Activated T-cell treated with anti-CD3 and anti-CD28 coated beads, Interleukin-2, amount 50 U/mL, for 24 hours (primary cell): ENCODE data around the gene DAB1.

ENCODE experiments used
- DNase-seq: peaks from one replicate; pipeline ENCODE4 v3.0.0-alpha.2; 2020
- H3K27ac Mint-ChIP-seq: 2 replicates; pipeline ENCODE4 v1.8.0; 2020; ENCODE audit warnings: mild to moderate bottlenecking, mixed read lengths
- H3K27me3 Mint-ChIP-seq: 2 replicates; pipeline ENCODE4 v1.8.0; 2020; ENCODE audit warnings: mixed read lengths
- H3K36me3 Mint-ChIP-seq: 2 replicates; pipeline ENCODE4 v1.8.0; 2020; ENCODE audit warnings: low read depth, mixed read lengths
- H3K4me1 Mint-ChIP-seq: 2 replicates; pipeline ENCODE4 v1.8.0; 2020; ENCODE audit warnings: low read depth, mixed read lengths
- H3K4me3 Mint-ChIP-seq: 2 replicates; pipeline ENCODE4 v1.8.0; 2020; ENCODE audit warnings: mild to moderate bottlenecking, moderate library complexity, mixed read lengths
- H3K9me3 Mint-ChIP-seq: 2 replicates; pipeline ENCODE4 v1.8.0; 2020; ENCODE audit warnings: mixed read lengths

The DAB1 gene

GRCh38 chr1:57304591-57304990 is 119.3 kb downstream of the DAB1 start:
- Mint-ChIP-seq H3K9me3 (peaks cover 9% of the 10 kb centered on the region), H3K27me3 (peaks cover 5% of the 10 kb centered on the region), H3K27ac (no peak overlapping the region), H3K36me3 (no peaks in the 10 kb centered on the region), H3K4me1 (peaks cover 12% of the 10 kb centered on the region), H3K4me3 (no peak overlapping the region)
- DNase-seq, result no peak

- H3K36me3 Mint-ChIP-seq, result no peaks in the 10 kb centered on the region
- DNase-seq, result no peak
These were observed 120.9 kb downstream of the DAB1 start for GRCh38 chr1:57302812-57303596.

DNA sequence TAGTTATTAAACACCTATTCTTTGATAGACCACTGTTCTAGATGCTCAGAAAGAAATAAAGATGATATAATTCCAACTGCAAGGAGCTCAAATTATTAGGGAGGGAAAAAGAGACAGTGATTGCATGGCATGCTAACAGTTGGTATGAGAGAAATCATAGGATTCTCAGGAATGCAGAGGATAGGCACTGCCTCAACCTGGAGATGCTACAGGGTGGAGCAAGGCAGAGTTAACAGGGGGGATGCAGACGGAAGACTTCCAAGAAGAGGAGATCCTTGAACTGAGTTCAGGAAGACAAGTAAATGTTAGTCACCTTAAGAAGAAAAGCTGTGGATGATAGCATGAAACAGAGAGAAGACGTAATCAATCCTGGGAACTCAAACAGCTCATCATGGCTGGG is 123.7 kb downstream of the DAB1 start:
- DNase-seq, result no peak
- peaks cover 5% of the 10 kb centered on the region for H3K27me3 Mint-ChIP-seq
- no peaks in the 10 kb centered on the region for H3K9me3 Mint-ChIP-seq
- H3K27ac Mint-ChIP-seq, result no peak overlapping the region
- no peak overlapping the region for H3K4me3 Mint-ChIP-seq
- no peaks in the 10 kb centered on the region for H3K36me3 Mint-ChIP-seq
- no peaks in the 10 kb centered on the region for H3K4me1 Mint-ChIP-seq

More at GRCh38 chr1:57302812-57303596, 120.9 kb downstream of the DAB1 start:
- H3K27ac Mint-ChIP-seq, result no peak overlapping the region
- peaks cover 5% of the 10 kb centered on the region for H3K27me3 Mint-ChIP-seq
- H3K9me3 Mint-ChIP-seq, result peaks cover 9% of the 10 kb centered on the region
- H3K4me1 Mint-ChIP-seq, result peaks cover 12% of the 10 kb centered on the region
- H3K4me3 Mint-ChIP-seq, result no peak overlapping the region

DNA sequence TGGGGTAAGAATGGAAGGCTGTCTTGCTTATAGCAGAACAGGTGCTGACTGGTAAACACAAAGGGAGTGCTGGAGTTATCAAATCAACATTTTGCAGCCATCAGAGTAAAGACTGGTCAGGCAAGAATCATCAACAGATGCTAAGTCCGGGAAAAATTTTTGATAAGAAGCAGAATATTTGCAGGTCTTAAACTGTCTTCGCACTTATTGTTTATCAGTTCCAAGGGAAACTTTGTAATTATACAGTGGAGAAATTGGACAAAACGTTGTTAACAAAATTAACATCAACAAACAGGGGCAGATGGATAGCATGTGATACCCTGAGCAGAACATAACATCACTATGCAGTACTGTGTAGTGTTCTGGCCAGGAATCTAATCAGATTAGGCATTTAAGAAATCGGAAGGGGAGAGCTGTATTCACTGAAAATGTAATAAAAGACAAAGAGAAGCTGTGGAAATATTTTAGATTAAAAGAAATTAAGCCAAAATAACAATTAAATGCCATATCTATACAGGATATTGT is 127.1 kb downstream of the DAB1 start:
- Mint-ChIP-seq H3K4me1 (no peaks in the 10 kb centered on the region), H3K27ac (no peak overlapping the region), H3K36me3 (no peaks in the 10 kb centered on the region), H3K27me3 (no peaks in the 10 kb centered on the region), H3K9me3 (no peaks in the 10 kb centered on the region), H3K4me3 (no peak overlapping the region)
- DNase-seq, result no peak

DNA sequence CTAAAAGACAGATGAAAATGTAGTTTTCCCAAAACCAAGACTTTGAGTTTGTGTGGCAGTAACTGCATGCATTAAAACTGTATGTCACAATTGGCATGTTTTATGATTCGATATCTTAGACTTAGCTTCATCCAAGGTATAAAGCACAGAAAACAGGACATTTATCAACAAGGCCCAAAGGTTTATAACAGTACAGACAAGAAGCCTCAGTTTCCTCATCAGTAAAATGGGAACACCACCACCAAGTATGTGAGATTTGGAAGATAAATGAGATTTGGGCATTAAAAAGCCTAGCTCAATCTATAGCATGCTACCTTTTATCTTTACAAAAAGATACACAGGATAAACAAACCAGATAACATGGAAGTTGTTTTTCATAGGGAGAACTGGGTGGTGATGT is 128.5 kb downstream of the DAB1 start:
- H3K9me3 Mint-ChIP-seq, result no peaks in the 10 kb centered on the region
- no peak overlapping the region for H3K27ac Mint-ChIP-seq
- peaks cover 1% of the 10 kb centered on the region for H3K27me3 Mint-ChIP-seq
- H3K4me1 Mint-ChIP-seq, result no peaks in the 10 kb centered on the region
- H3K4me3 Mint-ChIP-seq, result no peak overlapping the region
- H3K36me3 Mint-ChIP-seq, result no peaks in the 10 kb centered on the region
- DNase-seq, result no peak

- peaks cover 2% of the 10 kb centered on the region for H3K27me3 Mint-ChIP-seq
- no peak overlapping the region for H3K4me3 Mint-ChIP-seq
- no peaks in the 10 kb centered on the region for H3K9me3 Mint-ChIP-seq
- no peaks in the 10 kb centered on the region for H3K36me3 Mint-ChIP-seq
- H3K4me1 Mint-ChIP-seq, result no peaks in the 10 kb centered on the region
- no peak overlapping the region for H3K27ac Mint-ChIP-seq
- DNase-seq, result no peak
These were observed 129.7 kb downstream of the DAB1 start for GRCh38 chr1:57294177-57294576.

DNA sequence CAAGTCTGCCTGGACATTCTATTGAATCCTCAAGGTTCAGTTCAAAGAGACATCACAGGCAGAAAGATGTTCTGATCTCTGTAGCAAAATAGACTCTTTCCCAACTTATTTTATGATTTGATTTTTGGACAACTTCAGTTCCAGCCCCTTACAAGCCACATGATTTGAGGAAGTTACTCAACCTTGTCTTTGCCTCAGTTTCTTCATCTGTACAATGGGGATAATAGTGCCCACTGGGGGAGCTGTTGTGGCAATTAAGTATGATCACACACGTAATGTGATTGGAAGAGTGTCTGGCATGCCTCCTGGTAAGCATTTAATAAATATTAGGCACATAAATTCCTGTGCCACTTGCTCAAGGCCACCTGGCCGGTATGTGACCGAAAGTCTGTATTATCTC is 130.6 kb downstream of the DAB1 start:
- no peaks in the 10 kb centered on the region for H3K36me3 Mint-ChIP-seq
- peaks cover 6% of the 10 kb centered on the region for H3K27me3 Mint-ChIP-seq
- no peaks in the 10 kb centered on the region for H3K9me3 Mint-ChIP-seq
- no peak for DNase-seq
- H3K4me1 Mint-ChIP-seq, result no peaks in the 10 kb centered on the region
- H3K4me3 Mint-ChIP-seq, result no peak overlapping the region
- H3K27ac Mint-ChIP-seq, result no peak overlapping the region

DNA sequence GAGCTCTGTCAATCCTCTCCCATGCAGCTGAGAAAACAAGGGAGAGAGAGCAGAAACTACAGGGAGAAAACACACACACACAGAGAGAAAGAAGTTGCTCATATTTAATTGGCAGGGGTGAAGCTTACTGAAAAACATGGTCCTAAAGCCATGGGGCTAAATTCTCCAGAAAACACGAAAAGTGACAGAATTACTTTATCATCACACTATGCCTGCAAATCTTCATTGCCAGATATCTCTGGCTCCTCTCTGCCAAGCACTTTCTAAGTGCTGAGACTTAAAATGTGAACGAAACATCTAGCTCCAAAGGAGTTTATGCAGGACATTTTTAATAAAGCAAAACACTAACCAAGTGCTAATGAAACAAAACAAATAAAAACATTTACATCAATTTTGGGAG is 134.1 kb downstream of the DAB1 start:
- Mint-ChIP-seq H3K4me3 (no peak overlapping the region), H3K9me3 (no peaks in the 10 kb centered on the region), H3K4me1 (no peaks in the 10 kb centered on the region), H3K36me3 (no peaks in the 10 kb centered on the region), H3K27me3 (peaks cover 15% of the 10 kb centered on the region), H3K27ac (no peak overlapping the region)
- DNase-seq, result no peak

GRCh38 chr1:57285992-57286391 is 137.9 kb downstream of the DAB1 start:
- no peak overlapping the region for H3K4me3 Mint-ChIP-seq
- no peaks in the 10 kb centered on the region for H3K9me3 Mint-ChIP-seq
- peaks cover 15% of the 10 kb centered on the region for H3K27me3 Mint-ChIP-seq
- H3K36me3 Mint-ChIP-seq, result no peaks in the 10 kb centered on the region
- no peaks in the 10 kb centered on the region for H3K4me1 Mint-ChIP-seq
- no peak overlapping the region for H3K27ac Mint-ChIP-seq
- no peak for DNase-seq

- H3K4me3 Mint-ChIP-seq, result no peak overlapping the region
- H3K9me3 Mint-ChIP-seq, result no peaks in the 10 kb centered on the region
- peaks cover 6% of the 10 kb centered on the region for H3K27me3 Mint-ChIP-seq
- DNase-seq, result no peak
- H3K4me1 Mint-ChIP-seq, result no peaks in the 10 kb centered on the region
- no peak overlapping the region for H3K27ac Mint-ChIP-seq
- no peaks in the 10 kb centered on the region for H3K36me3 Mint-ChIP-seq
These were observed 141.4 kb downstream of the DAB1 start for GRCh38 chr1:57282411-57282810.

DNA sequence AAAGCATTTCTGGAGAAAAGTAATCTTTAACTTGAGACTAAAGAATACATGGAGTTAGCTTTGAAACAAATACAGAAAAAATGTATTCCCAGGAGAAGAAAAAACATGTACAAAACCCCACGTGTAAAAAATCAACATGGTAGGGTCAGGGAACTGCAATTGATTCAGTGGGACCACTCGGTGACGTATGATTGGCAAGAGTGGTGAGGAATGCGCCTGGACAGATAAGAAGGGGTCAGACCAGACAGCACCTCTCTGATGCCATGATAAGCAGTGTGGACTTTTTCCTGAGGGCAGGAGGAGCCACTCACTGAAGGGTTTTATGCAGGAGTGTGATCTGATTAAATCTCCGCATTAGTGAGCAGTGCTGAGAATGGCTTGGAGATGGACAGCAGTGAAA is 142.5 kb downstream of the DAB1 start:
- H3K4me3 Mint-ChIP-seq, result no peak overlapping the region
- no peaks in the 10 kb centered on the region for H3K9me3 Mint-ChIP-seq
- H3K27me3 Mint-ChIP-seq, result peaks cover 6% of the 10 kb centered on the region
- no peaks in the 10 kb centered on the region for H3K4me1 Mint-ChIP-seq
- no peaks in the 10 kb centered on the region for H3K36me3 Mint-ChIP-seq
- DNase-seq, result no peak
- no peak overlapping the region for H3K27ac Mint-ChIP-seq

DNA sequence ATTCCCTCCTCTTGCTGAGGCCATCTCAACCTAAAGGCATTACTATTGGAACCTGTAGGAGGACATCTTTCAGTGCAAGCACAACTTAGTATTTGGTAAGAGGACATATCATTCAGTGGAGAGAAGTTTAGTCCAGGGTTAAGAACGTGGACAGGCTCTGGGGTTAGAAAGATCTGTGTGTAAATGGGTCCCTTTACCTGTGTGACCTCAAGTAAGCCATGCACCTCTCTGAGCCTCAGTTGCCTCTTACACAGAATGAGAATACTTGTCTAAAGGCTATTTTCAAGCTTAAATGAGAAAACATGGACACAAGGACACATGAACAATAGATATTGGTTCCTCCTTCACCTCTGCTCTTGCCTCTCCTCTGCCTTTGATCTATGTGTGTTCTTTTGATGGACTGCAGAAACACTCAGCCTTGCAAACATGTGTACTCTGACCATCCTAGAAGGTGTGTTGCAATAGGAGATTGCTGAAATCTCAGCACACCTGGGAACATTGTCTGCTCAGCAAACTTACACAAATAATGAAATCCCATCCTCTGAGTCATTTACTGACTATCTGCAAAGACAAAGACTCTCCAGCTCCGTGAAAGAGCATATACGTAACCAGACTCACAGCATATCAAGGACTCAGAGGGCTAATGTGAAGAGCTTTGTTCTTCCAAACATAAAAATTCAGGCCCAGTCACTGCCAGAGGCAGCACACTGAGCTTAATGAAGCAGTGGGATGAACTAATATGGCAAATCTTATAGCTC is 143.8 kb downstream of the DAB1 start:
- no peak for DNase-seq
- H3K4me1 Mint-ChIP-seq, result no peaks in the 10 kb centered on the region
- no peaks in the 10 kb centered on the region for H3K9me3 Mint-ChIP-seq
- H3K4me3 Mint-ChIP-seq, result no peak overlapping the region
- H3K36me3 Mint-ChIP-seq, result no peaks in the 10 kb centered on the region
- H3K27ac Mint-ChIP-seq, result no peak overlapping the region
- H3K27me3 Mint-ChIP-seq, result no peaks in the 10 kb centered on the region

DNA sequence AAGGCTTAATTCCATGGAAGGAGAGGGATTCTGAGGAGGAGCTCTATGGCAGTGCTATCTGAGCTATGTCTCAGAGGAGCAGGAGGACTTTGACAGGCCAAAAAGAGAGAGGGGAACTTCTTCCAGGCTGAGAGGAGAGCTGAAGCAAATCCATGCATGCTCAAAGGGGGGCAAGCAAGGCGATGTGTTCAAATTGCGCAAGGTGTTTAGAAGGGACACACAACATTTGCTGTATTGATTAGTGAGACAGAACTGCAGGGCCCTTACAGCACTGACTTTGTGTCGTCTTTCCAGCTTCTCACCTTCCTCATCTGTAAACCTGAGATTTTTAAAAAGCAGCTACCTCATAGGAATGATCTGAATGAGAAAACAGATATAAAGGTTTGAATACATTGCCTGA is 145.3 kb downstream of the DAB1 start:
- no peak overlapping the region for H3K27ac Mint-ChIP-seq
- H3K9me3 Mint-ChIP-seq, result no peaks in the 10 kb centered on the region
- no peak overlapping the region for H3K4me3 Mint-ChIP-seq
- no peaks in the 10 kb centered on the region for H3K36me3 Mint-ChIP-seq
- H3K27me3 Mint-ChIP-seq, result no peaks in the 10 kb centered on the region
- DNase-seq, result no peak
- H3K4me1 Mint-ChIP-seq, result no peaks in the 10 kb centered on the region

DNA sequence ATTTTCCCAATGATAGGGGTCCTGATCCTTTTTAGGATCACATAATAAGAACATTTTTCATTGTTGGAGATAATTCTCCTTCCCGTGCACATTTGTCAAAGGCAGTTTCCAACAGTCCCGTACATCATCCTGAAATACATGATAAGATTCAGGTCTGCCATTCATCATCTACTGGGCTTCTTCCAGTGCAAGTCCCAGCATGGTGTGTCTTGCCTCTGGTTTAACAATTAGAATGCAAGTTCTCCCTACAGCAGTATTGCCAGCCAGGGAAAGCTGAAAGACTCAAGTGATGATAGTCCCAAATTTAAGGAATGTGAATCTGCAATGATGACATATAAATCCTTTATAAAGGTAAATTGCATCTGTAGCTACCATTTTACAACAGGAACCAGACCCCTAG is 146.2 kb downstream of the DAB1 start:
- DNase-seq, result no peak
- no peaks in the 10 kb centered on the region for H3K27me3 Mint-ChIP-seq
- H3K27ac Mint-ChIP-seq, result no peak overlapping the region
- H3K4me3 Mint-ChIP-seq, result no peak overlapping the region
- H3K36me3 Mint-ChIP-seq, result no peaks in the 10 kb centered on the region
- no peaks in the 10 kb centered on the region for H3K9me3 Mint-ChIP-seq
- H3K4me1 Mint-ChIP-seq, result no peaks in the 10 kb centered on the region

DNA sequence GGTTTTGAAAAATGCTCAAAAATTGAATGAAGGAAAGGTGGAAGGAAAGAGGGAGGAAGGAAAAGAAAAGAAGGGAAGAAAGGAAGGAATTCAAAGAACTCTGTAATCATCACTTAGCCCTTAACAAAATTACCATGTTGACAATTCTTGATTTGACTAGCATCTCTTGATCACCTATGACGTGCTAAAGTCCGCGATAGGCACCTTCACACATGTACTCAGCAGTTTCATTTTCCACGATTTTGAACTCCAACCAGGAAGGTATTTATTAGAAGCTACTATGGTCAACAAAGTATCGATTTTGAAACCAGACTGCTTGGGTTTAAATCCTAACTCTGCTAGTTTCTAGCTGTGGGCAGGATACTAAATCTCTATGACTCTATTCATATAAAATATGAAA is 146.9 kb downstream of the DAB1 start:
- Mint-ChIP-seq H3K27ac (no peak overlapping the region), H3K27me3 (no peaks in the 10 kb centered on the region)
- DNase-seq, result no peak

More for the DNA sequence above, 146.9 kb downstream of the DAB1 start:
- Mint-ChIP-seq H3K36me3 (no peaks in the 10 kb centered on the region), H3K9me3 (no peaks in the 10 kb centered on the region), H3K4me1 (no peaks in the 10 kb centered on the region), H3K4me3 (no peak overlapping the region)
